Daoy (cell line): Measurements from ENCODE around the gene FGR. TPM values are rescaled to one million over a fixed set of nuclear protein-coding genes. Genes with fewer than 3 reads are reported as not detected.

ENCODE experiments used
- DNase-seq: peaks from one replicate; pipeline ENCODE4 v3.0.0-alpha.2; 2015; ENCODE audit warnings: low read depth
- total RNA-seq: library from RNA; depleted of rRNA; stranded (reverse); fragments of >200 nt; shearing (Covaris generic); gene quantifications from 2 replicates; pipeline ENCODE4 v1.2.3, GENCODE V29; 2014; rRNA removed

The FGR gene
- total RNA-seq, 1 experiment from 2014 or later: not detected

DNA sequence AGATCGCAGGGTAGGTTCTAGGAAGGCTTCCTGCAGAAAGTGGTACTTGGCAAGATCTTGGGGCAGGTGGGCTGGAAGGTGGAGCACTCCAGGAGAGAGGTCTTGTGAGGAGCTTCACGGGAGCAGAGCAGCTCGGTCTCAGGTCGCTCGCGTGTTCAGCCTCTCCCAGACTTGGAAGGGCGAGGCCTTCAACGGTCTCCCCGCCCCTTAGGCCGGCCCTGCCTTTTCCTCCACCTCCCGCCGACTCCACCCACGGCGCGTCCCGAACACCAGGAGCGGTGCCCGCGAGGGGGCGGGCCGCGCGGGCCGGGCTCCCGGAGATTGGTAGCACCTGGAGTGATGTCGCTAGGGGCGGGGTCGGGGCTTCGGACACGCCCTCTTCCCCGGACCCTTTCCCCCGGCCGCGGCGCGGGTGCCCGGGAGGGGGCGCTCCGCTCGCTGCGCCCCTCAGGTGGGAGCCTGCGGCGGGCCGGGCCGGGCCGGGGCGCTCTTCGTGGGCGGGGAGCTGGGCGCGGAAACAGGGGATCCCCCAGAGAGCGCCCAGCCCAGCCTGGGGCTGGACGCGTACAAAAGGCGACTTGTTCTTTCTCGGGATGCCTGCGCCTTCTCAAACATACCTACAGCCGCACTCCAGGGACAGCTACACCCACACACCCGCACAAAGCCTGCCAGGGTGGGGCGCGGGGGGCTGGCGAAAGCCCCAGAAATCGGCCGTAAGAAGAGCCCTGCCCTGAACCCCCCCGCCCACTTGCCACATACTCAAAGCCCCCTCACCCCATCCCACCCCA lies 66.5 kb downstream of the FGR start:
- DNase-seq: peak; percentile 97

DNA sequence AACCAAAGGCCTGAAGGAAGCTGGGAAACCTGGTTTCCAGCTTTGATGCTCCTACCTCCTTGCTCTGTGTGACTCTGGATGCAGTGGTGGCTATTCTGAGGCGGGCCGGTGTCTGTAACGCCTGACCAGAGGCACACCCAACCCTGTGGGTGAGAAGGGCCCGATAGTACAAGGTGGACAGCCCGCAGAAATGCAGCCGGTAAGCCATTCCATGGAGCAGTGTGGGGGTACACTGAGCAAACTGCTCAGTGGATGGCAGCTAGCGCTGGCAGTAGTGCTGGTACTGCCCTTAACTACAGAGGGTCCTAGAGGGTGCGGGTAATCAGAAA lies 67.0 kb downstream of the FGR start:
- no peak for DNase-seq

- no peak for DNase-seq
These were observed 67.8 kb downstream of the FGR start for GRCh38 chr1:27567146-27567526.

- no peak for DNase-seq
These were observed 68.4 kb downstream of the FGR start for GRCh38 chr1:27566462-27567145.

DNA sequence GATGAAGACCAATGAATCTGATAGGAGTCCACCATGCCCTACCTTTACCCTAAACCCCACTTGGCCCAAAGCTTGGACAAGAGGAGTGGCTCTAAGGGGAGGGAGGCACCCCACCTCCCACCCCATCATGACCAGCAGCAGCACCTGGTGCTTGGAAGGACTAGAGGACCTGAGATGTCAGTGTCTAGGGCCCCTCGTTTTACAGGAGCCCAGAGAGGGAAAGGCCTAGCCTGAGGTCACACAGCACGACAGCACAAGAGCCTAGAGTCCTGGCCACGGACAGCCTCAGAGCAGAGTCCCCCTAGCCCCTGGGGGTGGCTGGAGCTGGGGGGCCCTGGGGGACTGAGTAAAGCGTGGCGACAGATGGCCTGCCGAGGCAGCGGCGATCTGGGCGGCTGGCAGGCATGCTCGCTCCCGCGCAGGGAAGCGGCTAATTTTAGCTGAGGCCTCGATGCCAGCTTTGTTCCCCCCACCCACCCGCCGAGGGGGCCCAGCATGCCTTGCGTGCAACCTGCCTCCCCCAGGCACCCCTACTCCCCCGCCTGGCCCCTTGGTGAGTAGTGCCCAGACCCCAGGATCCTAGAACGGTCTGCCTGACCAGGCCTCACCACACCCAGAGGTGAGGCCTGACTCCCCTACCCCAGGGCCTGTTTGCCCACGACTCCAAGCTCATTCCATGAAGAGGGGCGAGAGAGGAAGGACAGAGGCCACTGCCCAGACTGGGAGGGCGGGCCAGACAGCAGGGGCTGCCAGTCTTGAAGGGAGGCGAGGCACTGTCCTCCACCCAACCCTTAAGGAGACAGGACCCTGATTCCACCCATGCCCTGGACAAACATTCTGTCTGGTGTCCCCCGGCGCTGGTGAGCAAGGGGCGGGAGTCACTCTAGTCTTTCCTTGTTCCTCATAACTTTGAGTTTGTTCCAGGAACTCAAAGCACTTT lies 70.0 kb downstream of the FGR start:
- DNase-seq: no peak

GRCh38 chr1:27563591-27564471 lies 71.2 kb downstream of the FGR start:
- no peak for DNase-seq

DNA sequence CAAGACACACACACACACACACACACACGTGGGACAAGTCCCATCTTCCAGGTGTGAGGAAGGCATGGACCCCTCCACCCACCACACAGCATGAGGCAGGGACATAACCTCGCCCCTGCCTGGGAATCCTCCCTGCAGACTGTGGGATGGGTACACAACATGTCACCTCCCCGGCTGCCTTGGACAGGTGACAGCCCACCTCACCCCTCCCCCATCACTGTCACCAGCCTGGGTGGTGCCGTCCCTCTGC lies 71.7 kb downstream of the FGR start:
- DNase-seq: no peak

- no peak for DNase-seq
These were observed 72.2 kb downstream of the FGR start for GRCh38 chr1:27562534-27563340.

Other genes with a start within 250 kb of the FGR start
- 0.80 and 2.0 TPM in 2 replicates for gene GPR3, start 242.6 kb downstream of the FGR start, total RNA-seq
- gene WASF2, start 145.0 kb downstream of the FGR start, total RNA-seq: 11.1 and 12.3 TPM in 2 replicates
- 3.8 and 4.7 TPM in 2 replicates for gene AHDC1, start 31.0 kb downstream of the FGR start, total RNA-seq
- gene IFI6, start 37.0 kb upstream of the FGR start, total RNA-seq: 12.7 and 20.3 TPM in 2 replicates
- gene FAM76A, start 90.8 kb upstream of the FGR start, total RNA-seq: 7.9 and 8.9 TPM in 2 replicates
- 36.8 and 38.7 TPM in 2 replicates for gene STX12, start 138.0 kb upstream of the FGR start, total RNA-seq
- gene PPP1R8, start 195.6 kb upstream of the FGR start, total RNA-seq: 53.6 and 60.0 TPM in 2 replicates
- gene THEMIS2, start 237.4 kb upstream of the FGR start, total RNA-seq: 1.8 and 4.3 TPM in 2 replicates